Smooth muscle cell (in vitro differentiated cells): ENCODE measurements around the gene NTNG2. TPM values are rescaled to one million over a fixed set of nuclear protein-coding genes. Genes with fewer than 3 reads are reported as not detected.

Experiments used
- DNase-seq: peaks from one replicate; lab custom pipeline; 2025; ENCODE audit not compliant: unreplicated experiment; lab: John Stamatoyannopoulos, UW
- H2AFZ ChIP-seq: fragments of 200-600 bp; sonication (generic); 2 replicates; pipeline ENCODE4 v1.6.0; 2016; ENCODE audit warnings: antibody characterized with exemption, low read depth, mild to moderate bottlenecking
- H3F3A ChIP-seq: fragments of 200-600 bp; sonication (generic); 2 replicates; pipeline ENCODE4 v1.6.0; 2017; ENCODE audit warnings: antibody characterized with exemption, low read depth
- H3K27ac ChIP-seq: fragments of 200-600 bp; sonication (generic); 2 replicates; pipeline ENCODE4 v1.5.1; 2016; ENCODE audit warnings: low read depth, mild to moderate bottlenecking
- H3K27me3 ChIP-seq: fragments of 200-600 bp; sonication (generic); 2 replicates; pipeline ENCODE4 v1.6.1; 2016; ENCODE audit warnings: low read depth, mild to moderate bottlenecking
- H3K36me3 ChIP-seq: fragments of 200-600 bp; sonication (generic); 2 replicates; pipeline ENCODE4 v1.5.1; 2016; ENCODE audit warnings: low read depth
- H3K4me1 ChIP-seq: fragments of 200-600 bp; sonication (generic); 2 replicates; pipeline ENCODE4 v1.5.1; 2016; ENCODE audit warnings: low read depth
- H3K4me2 ChIP-seq: fragments of 200-600 bp; sonication (generic); 2 replicates; pipeline ENCODE4 v1.6.0; 2016; ENCODE audit warnings: mild to moderate bottlenecking
- H3K4me3 ChIP-seq: fragments of 200-600 bp; sonication (generic); 2 replicates; pipeline ENCODE4 v1.5.1; 2016; ENCODE audit warnings: mild to moderate bottlenecking
- H3K79me2 ChIP-seq: fragments of 200-600 bp; sonication (generic); 2 replicates; pipeline ENCODE4 v1.6.0; 2016; ENCODE audit warnings: low read depth, mild to moderate bottlenecking
- H3K9ac ChIP-seq: fragments of 200-600 bp; sonication (generic); 2 replicates; pipeline ENCODE4 v1.6.0; 2016; ENCODE audit warnings: low read depth
- H3K9me3 ChIP-seq: fragments of 200-600 bp; sonication (generic); replicated peaks from 2 replicates; pipeline ENCODE4 v1.5.1; 2016; ENCODE audit warnings: low read depth
- H4K20me1 ChIP-seq: fragments of 200-600 bp; sonication (generic); 2 replicates; pipeline ENCODE4 v1.6.0; 2016; ENCODE audit warnings: low read depth
- WGBS: methylation state at CpG from one replicate; pipeline ENCODE4 v1.1.7; 2016; ENCODE audit warnings: low lambda C conversion rate; 5-methylcytosine and 5-hydroxymethylcytosine counted together
- polyA plus RNA-seq: library from polyadenylated mRNA; unstranded; fragments of >200 nt; fragmentation: Nextera tagmentation; extraction: Ambion mirVana; gene quantifications from 2 replicates; pipeline ENCODE4 v1.2.1, GENCODE V29; 2016
- total RNA-seq: library from RNA; depleted of rRNA; stranded (reverse); fragments of >200 nt; gene quantifications from 2 replicates; pipeline ENCODE4 v1.2.3, GENCODE V29; 2014
- TF ChIP-seq, protein P1 (sequence below): fragments of 200-600 bp; sonication (generic); IDR thresholded peaks from 2 replicates; pipeline ENCODE4 v1.5.1; 2017; ENCODE audit warnings: borderline replicate concordance, mild to moderate bottlenecking, antibody characterized with exemption; ENCODE audit not compliant: insufficient read depth, poor library complexity, severe bottlenecking

NTNG2 gene
- total and polyA plus RNA-seq, 2 experiments from 2014 or later, result 0.36 to 1.0 TPM

DNA sequence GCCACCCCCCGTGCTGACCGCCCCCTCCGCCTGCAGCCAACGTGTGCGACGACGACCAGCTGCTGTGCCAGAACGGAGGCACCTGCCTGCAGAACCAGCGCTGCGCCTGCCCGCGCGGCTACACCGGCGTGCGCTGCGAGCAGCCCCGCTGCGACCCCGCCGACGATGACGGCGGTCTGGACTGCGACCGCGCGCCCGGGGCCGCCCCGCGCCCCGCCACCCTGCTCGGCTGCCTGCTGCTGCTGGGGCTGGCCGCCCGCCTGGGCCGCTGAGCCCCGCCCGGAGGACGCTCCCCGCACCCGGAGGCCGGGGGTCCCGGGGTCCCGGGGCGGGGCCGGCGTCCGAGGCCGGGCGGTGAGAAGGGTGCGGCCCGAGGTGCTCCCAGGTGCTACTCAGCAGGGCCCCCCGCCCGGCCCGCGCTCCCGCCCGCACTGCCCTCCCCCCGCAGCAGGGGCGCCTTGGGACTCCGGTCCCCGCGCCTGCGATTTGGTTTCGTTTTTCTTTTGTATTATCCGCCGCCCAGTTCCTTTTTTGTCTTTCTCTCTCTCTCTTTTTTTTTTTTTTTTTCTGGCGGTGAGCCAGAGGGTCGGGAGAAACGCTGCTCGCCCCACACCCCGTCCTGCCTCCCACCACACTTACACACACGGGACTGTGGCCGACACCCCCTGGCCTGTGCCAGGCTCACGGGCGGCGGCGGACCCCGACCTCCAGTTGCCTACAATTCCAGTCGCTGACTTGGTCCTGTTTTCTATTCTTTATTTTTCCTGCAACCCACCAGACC is 80.2 kb downstream of the NTNG2 start:
- peak overlapping the region; percentile 72 for H2AFZ ChIP-seq
- TF ChIP-seq, protein P1, sequence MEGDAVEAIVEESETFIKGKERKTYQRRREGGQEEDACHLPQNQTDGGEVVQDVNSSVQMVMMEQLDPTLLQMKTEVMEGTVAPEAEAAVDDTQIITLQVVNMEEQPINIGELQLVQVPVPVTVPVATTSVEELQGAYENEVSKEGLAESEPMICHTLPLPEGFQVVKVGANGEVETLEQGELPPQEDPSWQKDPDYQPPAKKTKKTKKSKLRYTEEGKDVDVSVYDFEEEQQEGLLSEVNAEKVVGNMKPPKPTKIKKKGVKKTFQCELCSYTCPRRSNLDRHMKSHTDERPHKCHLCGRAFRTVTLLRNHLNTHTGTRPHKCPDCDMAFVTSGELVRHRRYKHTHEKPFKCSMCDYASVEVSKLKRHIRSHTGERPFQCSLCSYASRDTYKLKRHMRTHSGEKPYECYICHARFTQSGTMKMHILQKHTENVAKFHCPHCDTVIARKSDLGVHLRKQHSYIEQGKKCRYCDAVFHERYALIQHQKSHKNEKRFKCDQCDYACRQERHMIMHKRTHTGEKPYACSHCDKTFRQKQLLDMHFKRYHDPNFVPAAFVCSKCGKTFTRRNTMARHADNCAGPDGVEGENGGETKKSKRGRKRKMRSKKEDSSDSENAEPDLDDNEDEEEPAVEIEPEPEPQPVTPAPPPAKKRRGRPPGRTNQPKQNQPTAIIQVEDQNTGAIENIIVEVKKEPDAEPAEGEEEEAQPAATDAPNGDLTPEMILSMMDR, result no peak
- 2% methylated on average over 42 of the region's 81 CpGs for WGBS
- no peaks in the 10 kb centered on the region for H3K36me3 ChIP-seq
- peaks cover 72% of the 10 kb centered on the region for H3K27me3 ChIP-seq
- no peaks in the 10 kb centered on the region for H3K9me3 ChIP-seq
- peaks cover 7% of the 10 kb centered on the region for H3K4me1 ChIP-seq
- no peaks in the 10 kb centered on the region for H3F3A ChIP-seq
- H3K79me2 ChIP-seq, result no peaks in the 10 kb centered on the region
- no peaks in the 10 kb centered on the region for H4K20me1 ChIP-seq
- no peak overlapping the region for H3K9ac ChIP-seq
- H3K4me2 ChIP-seq, result peak overlapping the region; percentile 93
- no peak overlapping the region for H3K27ac ChIP-seq
- H3K4me3 ChIP-seq, result peak overlapping the region; percentile 66
- no peak for DNase-seq

DNA sequence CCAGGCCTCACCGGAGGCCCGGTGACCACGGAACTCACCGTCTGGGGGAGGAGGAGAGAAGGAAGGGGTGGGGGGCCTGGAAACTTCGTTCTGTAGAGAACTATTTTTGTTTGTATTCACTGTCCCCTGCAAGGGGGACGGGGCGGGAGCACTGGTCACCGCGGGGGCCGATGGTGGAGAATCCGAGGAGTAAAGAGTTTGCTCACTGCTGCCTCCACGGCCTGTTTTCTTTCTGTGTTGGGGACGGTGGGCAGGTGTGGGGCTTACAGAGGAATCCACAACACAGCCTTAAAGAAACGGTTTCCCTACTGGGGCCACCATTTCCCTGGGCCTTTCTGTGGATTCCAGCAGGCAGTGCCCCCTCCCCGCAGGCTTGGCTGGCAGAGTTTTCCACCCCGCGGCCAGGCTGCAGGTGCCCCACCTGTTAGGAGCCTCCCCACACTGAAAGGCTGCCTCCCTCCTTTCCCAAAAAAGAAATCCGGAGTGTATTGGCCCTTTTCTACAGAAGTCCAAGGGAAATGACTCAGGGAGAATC is 80.8 kb downstream of the NTNG2 start:
- no peaks in the 10 kb centered on the region for H3K79me2 ChIP-seq
- DNase-seq, result no peak
- H3F3A ChIP-seq, result no peaks in the 10 kb centered on the region
- H4K20me1 ChIP-seq, result no peaks in the 10 kb centered on the region
- peak overlapping the region; percentile 72 for H2AFZ ChIP-seq
- peak overlapping the region; percentile 93 for H3K4me2 ChIP-seq
- WGBS, result 10% methylated on average over 17 of the region's 18 CpGs
- H3K36me3 ChIP-seq, result no peaks in the 10 kb centered on the region
- TF ChIP-seq, protein P1, result no peak
- H3K9ac ChIP-seq, result no peak overlapping the region
- H3K4me3 ChIP-seq, result peak overlapping the region; percentile 66
- H3K27me3 ChIP-seq, result peaks cover 65% of the 10 kb centered on the region
- H3K27ac ChIP-seq, result no peak overlapping the region
- H3K9me3 ChIP-seq, result no peaks in the 10 kb centered on the region
- H3K4me1 ChIP-seq, result peaks cover 7% of the 10 kb centered on the region

DNA sequence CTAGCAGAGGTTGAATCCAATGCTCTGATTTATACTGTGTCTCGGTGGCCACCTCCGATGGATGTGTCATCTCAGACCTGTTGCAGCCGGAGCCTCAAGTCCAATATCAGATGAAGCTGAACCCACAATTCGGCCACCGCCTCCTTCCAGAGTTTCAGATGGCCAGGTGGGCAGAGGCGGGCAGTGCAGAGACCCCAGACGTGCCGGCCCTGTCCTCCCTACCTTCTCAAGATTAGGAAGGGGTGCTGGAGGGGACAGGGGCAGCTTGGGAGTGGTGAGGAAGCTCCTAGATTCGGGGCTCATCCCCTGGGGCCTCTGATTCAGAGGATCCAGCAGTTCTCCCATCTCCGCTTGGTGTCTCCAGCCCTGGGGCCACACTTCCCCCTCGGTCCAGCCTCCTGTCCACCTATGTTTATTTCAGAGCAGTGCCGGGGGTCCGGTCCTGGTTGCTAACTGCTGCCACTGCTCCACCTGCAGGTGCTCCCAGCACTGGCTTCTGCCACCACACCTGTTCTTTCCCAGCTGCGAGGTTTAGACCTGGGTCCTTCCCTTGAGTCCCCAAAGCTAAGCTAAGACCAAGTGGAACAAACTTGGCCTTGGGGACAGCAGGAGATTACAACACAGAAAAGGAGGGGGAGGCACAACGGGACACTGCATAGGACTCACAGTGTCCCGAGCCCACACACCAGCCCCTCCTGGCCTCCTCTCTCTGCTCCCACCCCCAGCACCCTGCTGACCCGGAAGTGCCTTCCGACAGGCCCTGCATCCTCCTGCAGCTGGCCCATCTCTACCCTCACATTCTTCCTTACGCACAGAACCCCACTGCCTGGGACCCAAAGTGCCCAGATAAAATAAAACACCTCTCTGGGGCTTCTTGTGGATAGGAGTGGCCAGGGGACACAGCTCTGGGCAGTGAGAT is 81.6 kb downstream of the NTNG2 start:
- Histone ChIP-seq H3K4me2 (no peak overlapping the region), H3K4me1 (peaks cover 7% of the 10 kb centered on the region), H3K36me3 (no peaks in the 10 kb centered on the region), H3K27ac (no peak overlapping the region), H4K20me1 (no peaks in the 10 kb centered on the region), H3K27me3 (peaks cover 65% of the 10 kb centered on the region), H3K9me3 (no peaks in the 10 kb centered on the region), H3F3A (no peaks in the 10 kb centered on the region), H3K79me2 (no peaks in the 10 kb centered on the region), H3K4me3 (no peak overlapping the region), H3K9ac (no peak overlapping the region), H2AFZ (no peak overlapping the region)
- 84% methylated on average over 18 of the region's 19 CpGs for WGBS
- DNase-seq, result no peak
- TF ChIP-seq, protein P1, result no peak
